ENCODE results near the gene CABLES1. TPM values are rescaled to one million over a fixed set of nuclear protein-coding genes. Genes with fewer than 3 reads are reported as not detected.

The CABLES1 gene
- polyA plus RNA-seq, 2 of the 4 experiments (the other 2 are of a cell fraction): 4.5 to 8.6 TPM

GRCh38 chr18:23228102-23229061 is 93.1 kb downstream of the CABLES1 start (continued):
- no peak for TF ChIP-seq ZSCAN20 (CRISPR knock-in tag; IDR thresholded peaks at IDR 0.05)
- TF ChIP-seq CHD2 (IDR thresholded peaks at IDR 0.05; ENCODE audit: low read length, partially characterized antibody): no peak

- H3K4me1 ChIP-seq: 0 out of 3 replicates have a peak, but pooled peaks cover 4% of the 10 kb centered on the region
- FAIRE-seq: no peak
- ATAC-seq: no peak
- no peak overlapping the region for H3K27ac ChIP-seq
- H3K4me2 ChIP-seq: no peak overlapping the region
- H3K9me3 ChIP-seq: no peaks in the 10 kb centered on the region
- ChIA-PET POLR2A (no interaction called here), CTCF (no interaction called here)
- TF ChIP-seq NR3C1 (IDR thresholded peaks at IDR 0.05): no peak
- TF ChIP-seq HES2 (IDR thresholded peaks at IDR 0.05): no peak
- TF ChIP-seq PHF8 (IDR thresholded peaks at IDR 0.05; ENCODE audit: borderline replicate concordance, low read depth): no peak
- no peak for TF ChIP-seq KDM5A (IDR thresholded peaks at IDR 0.05)
- no peak for TF ChIP-seq PBX3 (IDR thresholded peaks at IDR 0.05)
- H3K4me3 ChIP-seq: no peak overlapping the region
- WGBS (ENCODE audit: missing lambda C conversion rate): 82% methylated on average over 3 of the region's 3 CpGs
- DNase-seq (ENCODE audit: low read depth in 1 of 2, low spot score in 1 of 2): no peak
These were observed 94.2 kb downstream of the CABLES1 start for GRCh38 chr18:23229472-23229871.

GRCh38 chr18:23230686-23231085 is 95.4 kb downstream of the CABLES1 start:
- POLR2A ChIA-PET: no interaction called here
- DNase-seq (ENCODE audit: low read depth in 1 of 2, low spot score in 1 of 2) (no peak), FAIRE-seq (no peak), ATAC-seq (no peak)
- Histone ChIP-seq H3K4me1 (0 out of 3 replicates have a peak, but pooled peaks cover 4% of the 10 kb centered on the region), H3K9me3 (no peaks in the 10 kb centered on the region), H3K27ac (no peak overlapping the region), H3K4me2 (no peak overlapping the region), H3K4me3 (no peak overlapping the region)
- WGBS (ENCODE audit: missing lambda C conversion rate): 91% methylated on average over 3 of the region's 4 CpGs
- CTCF ChIA-PET: no interaction called here
- TF ChIP-seq JUN (IDR thresholded peaks at IDR 0.05) (no peak), BHLHE40 (IDR thresholded peaks at IDR 0.05; ENCODE audit: low read depth, low read length) (no peak), CHD4 (IDR thresholded peaks at IDR 0.05; ENCODE audit: borderline replicate concordance) (no peak), KDM5A (IDR thresholded peaks at IDR 0.05) (no peak), HMGXB4 (CRISPR knock-in tag; IDR thresholded peaks at IDR 0.05; ENCODE audit: borderline replicate concordance) (no peak), CEBPB (IDR thresholded peaks at IDR 0.05) (no peak), HES2 (IDR thresholded peaks at IDR 0.05) (no peak), HOXA7 (CRISPR knock-in tag; IDR thresholded peaks at IDR 0.05) (no peak), RFX5 (IDR thresholded peaks at IDR 0.05) (no peak)

- Histone ChIP-seq H3K9me3 (no peaks in the 10 kb centered on the region), H3K4me2 (no peak overlapping the region), H3K4me3 (no peak overlapping the region), H3K27ac (no peak overlapping the region), H3K4me1 (0 out of 3 replicates have a peak, but pooled peaks cover 4% of the 10 kb centered on the region)
- WGBS (ENCODE audit: missing lambda C conversion rate): 94% methylated on average over 20 of the region's 20 CpGs
- POLR2A ChIA-PET: no interaction called here
- DNase-seq (ENCODE audit: low read depth in 1 of 2, low spot score in 1 of 2): no peak
- CTCF ChIA-PET: no interaction called here
- no peak for ATAC-seq
- FAIRE-seq: no peak
- TF ChIP-seq MAFK (IDR thresholded peaks at IDR 0.05; ENCODE audit: partially characterized antibody): no peak
- TF ChIP-seq HOXB5 (CRISPR knock-in tag; IDR thresholded peaks at IDR 0.05): no peak
- no peak for TF ChIP-seq KDM5A (IDR thresholded peaks at IDR 0.05)
- no peak for TF ChIP-seq RFX5 (IDR thresholded peaks at IDR 0.05)
- no peak for TF ChIP-seq SREBF2 (IDR thresholded peaks at IDR 0.05)
- TF ChIP-seq PBX3 (IDR thresholded peaks at IDR 0.05): no peak
- TF ChIP-seq ELK1 (IDR thresholded peaks at IDR 0.05; ENCODE audit: low read depth, low read length): no peak
- no peak for TF ChIP-seq CHD4 (IDR thresholded peaks at IDR 0.05; ENCODE audit: borderline replicate concordance)
- no peak for TF ChIP-seq BHLHE40 (IDR thresholded peaks at IDR 0.05; ENCODE audit: low read depth, low read length)
- no peak for TF ChIP-seq BCL3 (IDR thresholded peaks at IDR 0.05)
- no peak for TF ChIP-seq POLR2AphosphoS2 (conservative IDR thresholded peaks at IDR 0.05; ENCODE audit: low read length)
- TF ChIP-seq GATA3 (IDR thresholded peaks at IDR 0.05; ENCODE audit: borderline replicate concordance): no peak
- no peak for TF ChIP-seq CBX8 (IDR thresholded peaks at IDR 0.05)
These were observed 96.2 kb downstream of the CABLES1 start for GRCh38 chr18:23231340-23232021.
